OCI-LY7 (cell line): Measurements from ENCODE around the gene NLRC3. TPM values are rescaled to one million over a fixed set of nuclear protein-coding genes. Genes with fewer than 3 reads are reported as not detected.

Experiments used
- BruUV-seq: library from RNA; stranded (reverse); fragments of 400-500 nt; replicated peaks from 2 replicates; lab custom pipeline; 2021; lab: Mats Ljungman, UMichigan
- CTCF ChIA-PET: fragments of 300-600 bp; sonication (Branson Sonifier 250); formaldehyde crosslinking; loops from one replicate; lab custom pipeline; 2022; ENCODE audit warnings: antibody characterized with exemption; ENCODE audit not compliant: unreplicated experiment; lab: Charles Lee
- POLR2A ChIA-PET: fragments of 300-600 bp; sonication (Branson Sonifier 250); formaldehyde crosslinking; loops from one replicate; lab custom pipeline; 2022; ENCODE audit warnings: antibody characterized with exemption; lab: Charles Lee
- DNase-seq: peaks from one replicate; pipeline ENCODE4 v3.0.0-alpha.2; 2015; ENCODE audit warnings: low spot score
- H2AFZ ChIP-seq: fragments of 200-600 bp; sonication (generic), shearing (Covaris generic); 2 replicates; pipeline ENCODE4 v1.6.1; 2014; ENCODE audit warnings: mild to moderate bottlenecking, antibody characterized with exemption, low read length, moderate library complexity
- H3K27ac ChIP-seq: fragments of 200-600 bp; sonication (generic); 2 replicates; pipeline ENCODE4 v1.5.1; 2014; ENCODE audit warnings: mixed run types, low read depth, mild to moderate bottlenecking, moderate library complexity, low read length, inconsistent platforms; ENCODE audit not compliant: poor library complexity, severe bottlenecking
- H3K36me3 ChIP-seq: fragments of 200-600 bp; sonication (generic); 2 replicates; pipeline ENCODE4 v1.6.1; 2014; ENCODE audit warnings: mild to moderate bottlenecking, antibody characterized with exemption, low read length, moderate library complexity, mixed read lengths; ENCODE audit not compliant: insufficient read depth
- H3K4me1 ChIP-seq: fragments of 200-600 bp; sonication (generic); 2 replicates; pipeline ENCODE4 v1.5.1; 2014; ENCODE audit warnings: mild to moderate bottlenecking, low read length; ENCODE audit not compliant: insufficient read depth, poor library complexity, severe bottlenecking
- H3K4me2 ChIP-seq: fragments of 200-600 bp; sonication (generic); 2 replicates; pipeline ENCODE4 v1.6.1; 2014; ENCODE audit warnings: mild to moderate bottlenecking, low read length
- H3K4me3 ChIP-seq: fragments of 200-600 bp; sonication (generic); 2 replicates; pipeline ENCODE4 v1.5.1; 2014; ENCODE audit warnings: mild to moderate bottlenecking, low read depth, low read length; ENCODE audit not compliant: poor library complexity, severe bottlenecking
- H3K79me2 ChIP-seq: fragments of 200-600 bp; sonication (generic); 2 replicates; pipeline ENCODE4 v1.6.1; 2016; ENCODE audit warnings: low read depth, mild to moderate bottlenecking, low read length, moderate library complexity, mixed read lengths; ENCODE audit not compliant: insufficient read depth
- H3K9me2 ChIP-seq: fragments of 200-600 bp; sonication (generic); 2 replicates; pipeline ENCODE4 v1.6.1; 2016; ENCODE audit warnings: mild to moderate bottlenecking, low read length, mixed read lengths; ENCODE audit not compliant: insufficient read depth
- H3K9me3 ChIP-seq: fragments of 200-600 bp; sonication (generic); 2 replicates; pipeline ENCODE4 v1.6.1; 2014; ENCODE audit warnings: mild to moderate bottlenecking, mixed run types, low read length, mixed read lengths
- H4K20me1 ChIP-seq: fragments of 200-600 bp; sonication (generic); 2 replicates; pipeline ENCODE4 v1.6.1; 2014; ENCODE audit warnings: mild to moderate bottlenecking, antibody characterized with exemption, low read length, moderate library complexity, mixed read lengths; ENCODE audit not compliant: insufficient read depth
- CTCF ChIP-seq: fragments of 200-600 bp; sonication (generic); conservative IDR thresholded peaks from 2 replicates; pipeline ENCODE4 v1.5.1; 2014; ENCODE audit warnings: mild to moderate bottlenecking, antibody characterized with exemption, low read length, moderate library complexity, mixed read lengths
- EZH2phosphoT487 ChIP-seq: fragments of 200-600 bp; sonication (generic); IDR thresholded peaks from 2 replicates; pipeline ENCODE4 v1.6.1; 2018; ENCODE audit warnings: low read depth, borderline replicate concordance, mild to moderate bottlenecking, mixed run types, antibody characterized with exemption, low read length, moderate library complexity, mixed read lengths
- intact Hi-C: fragments of 100-400 bp; cut with micrococcal nuclease; formaldehyde crosslinking; loops from one replicate; pipeline ENCODE4 v1.10.0; 2022; ENCODE audit not compliant: unreplicated experiment
- total RNA-seq, 2 experiments: library from RNA; depleted of rRNA in 1 of 2; stranded (reverse); fragments of >200 nt in 1 of 2; shearing (Covaris generic) in 1 of 2; gene quantifications; 2 replicates each; pipeline ENCODE4 v1.2.3, GENCODE V29; 2014 to 2022

The NLRC3 gene
- total RNA-seq, 2 experiments from 2014 or later, result 50.6 to 74.0 TPM

DNA sequence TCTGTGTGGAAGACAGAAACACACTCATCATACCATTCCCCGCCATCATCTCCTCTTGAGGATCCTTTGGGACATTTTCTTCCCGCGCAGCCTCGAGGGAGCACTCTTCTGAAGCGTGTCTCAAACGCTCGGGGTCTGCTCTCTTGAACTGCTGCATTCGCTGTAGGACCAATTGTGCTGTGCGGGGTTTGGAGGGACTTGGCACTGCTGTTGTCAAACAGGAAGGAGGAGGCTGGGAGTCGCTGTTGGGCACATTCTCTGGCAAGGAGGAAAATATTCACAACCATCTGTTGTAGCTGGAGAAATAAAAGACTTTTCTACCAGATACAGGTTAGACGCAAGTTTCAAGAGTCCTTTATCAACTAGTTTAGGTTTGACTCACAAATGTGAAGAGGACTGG lies 29.2 kb upstream of the NLRC3 start:
- no TSS peak for BruUV-seq
- ChIA-PET POLR2A (interaction anchor here (1.7 kb wide), 1 partner anchor 28 kb away, joined by 6 read pairs; no protein-coding TSS in a partner anchor), CTCF (no interaction called here)
- H3K4me1 ChIP-seq, result peaks cover 42% of the 10 kb centered on the region
- H3K9me2 ChIP-seq, result no peaks in the 10 kb centered on the region
- H2AFZ ChIP-seq, result no peak overlapping the region; the same call in 1 of the 2 replicates
- H3K4me2 ChIP-seq, result peak overlapping the region; percentile 70
- DNase-seq, result no peak
- peaks cover 70% of the 10 kb centered on the region for H3K36me3 ChIP-seq
- no peak for TF ChIP-seq EZH2phosphoT487
- no peak for TF ChIP-seq CTCF
- intact Hi-C loops, result no loop called here
- peak overlapping the region; percentile 56 for H3K27ac ChIP-seq
- peaks cover 41% of the 10 kb centered on the region; the same call in 1 of the 2 replicates for H3K79me2 ChIP-seq
- H4K20me1 ChIP-seq, result no peaks in the 10 kb centered on the region
- peak overlapping the region; percentile 54 for H3K4me3 ChIP-seq
- no peaks in the 10 kb centered on the region for H3K9me3 ChIP-seq

DNA sequence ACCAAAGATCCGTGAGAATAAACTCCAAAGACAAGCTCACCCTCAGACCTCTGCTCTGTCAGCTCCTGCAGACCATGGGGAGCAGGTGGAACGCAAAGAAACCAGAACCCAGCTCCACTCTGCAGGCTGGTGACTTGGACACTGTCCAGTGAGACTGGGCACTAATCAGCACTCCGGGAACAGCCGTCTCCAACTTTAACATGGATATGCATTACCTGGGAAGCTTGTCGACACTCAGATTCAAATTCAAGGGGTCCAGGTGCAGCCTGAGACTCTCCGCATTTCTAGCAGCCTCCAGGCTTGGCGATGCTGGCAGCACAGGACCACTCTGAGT lies 25.1 kb upstream of the NLRC3 start:
- POLR2A ChIA-PET, result no interaction called here
- H3K36me3 ChIP-seq, result peaks cover 93% of the 10 kb centered on the region
- H3K4me1 ChIP-seq, result peaks cover 14% of the 10 kb centered on the region
- intact Hi-C loops, result no loop called here
- H3K27ac ChIP-seq, result no peak overlapping the region
- H3K79me2 ChIP-seq, result peaks cover 11% of the 10 kb centered on the region; the same call in 1 of the 2 replicates
- peaks cover 9% of the 10 kb centered on the region for H3K9me3 ChIP-seq
- no TSS peak for BruUV-seq
- TF ChIP-seq EZH2phosphoT487, result no peak
- TF ChIP-seq CTCF, result no peak
- CTCF ChIA-PET, result no interaction called here
- no peak for DNase-seq
- H3K9me2 ChIP-seq, result no peaks in the 10 kb centered on the region
- H3K4me2 ChIP-seq, result no peak overlapping the region
- H3K4me3 ChIP-seq, result no peak overlapping the region
- H4K20me1 ChIP-seq, result no peaks in the 10 kb centered on the region
- H2AFZ ChIP-seq, result no peak overlapping the region

- Histone ChIP-seq H3K4me1 (peaks cover 9% of the 10 kb centered on the region), H3K9me3 (peaks cover 9% of the 10 kb centered on the region), H4K20me1 (no peaks in the 10 kb centered on the region), H3K4me2 (no peak overlapping the region), H2AFZ (no peak overlapping the region), H3K4me3 (no peak overlapping the region), H3K79me2 (peaks cover 5% of the 10 kb centered on the region; the same call in 1 of the 2 replicates), H3K36me3 (peaks cover 97% of the 10 kb centered on the region), H3K9me2 (no peaks in the 10 kb centered on the region), H3K27ac (no peak overlapping the region)
- TF ChIP-seq EZH2phosphoT487, result no peak
- TF ChIP-seq CTCF, result no peak
- intact Hi-C loops, result no loop called here
- no peak for DNase-seq
- CTCF ChIA-PET, result no interaction called here
- no TSS peak for BruUV-seq
- POLR2A ChIA-PET, result no interaction called here
Measured at GRCh38 chr16:3601614-3602319, 24.6 kb upstream of the NLRC3 start.
